ENCODE data around the gene CHMP3.

- TF ChIP-seq POLR2A (IDR thresholded peaks at IDR 0.05; ENCODE audit: low read depth, low read length) (no peak), TAF1 (IDR thresholded peaks at IDR 0.05; ENCODE audit: low read depth, low read length) (no peak), POLR2AphosphoS5 (IDR thresholded peaks at IDR 0.05; ENCODE audit: low read depth, low read length) (no peak), SPI1 (IDR thresholded peaks at IDR 0.05; ENCODE audit: low read depth, low read length) (no peak), PAX5 (IDR thresholded peaks at IDR 0.05; ENCODE audit: insufficient read depth, low read length, severe bottlenecking) (no peak)
Observed at GRCh38 chr2:86608832-86609410, 45.7 kb upstream of the CHMP3 start.

Data from GM12891 (cell line).